Stimulated activated CD4-positive, alpha-beta T cell treated with anti-CD3 and anti-CD28 coated beads, Interleukin-2, amount 100 ng/mL, for 24 hours (primary cell): ENCODE data around the gene CDK5RAP2.
"Not testable (repeated sequence)": the region's sequence is repeated elsewhere in the genome, so short reads cannot be mapped to it uniquely, and the experiment has no call there.

ENCODE experiments used
- DNase-seq, 2 donors: peaks; one replicate each; pipeline ENCODE4 v3.0.0-alpha.2; 2020

The CDK5RAP2 gene

DNA sequence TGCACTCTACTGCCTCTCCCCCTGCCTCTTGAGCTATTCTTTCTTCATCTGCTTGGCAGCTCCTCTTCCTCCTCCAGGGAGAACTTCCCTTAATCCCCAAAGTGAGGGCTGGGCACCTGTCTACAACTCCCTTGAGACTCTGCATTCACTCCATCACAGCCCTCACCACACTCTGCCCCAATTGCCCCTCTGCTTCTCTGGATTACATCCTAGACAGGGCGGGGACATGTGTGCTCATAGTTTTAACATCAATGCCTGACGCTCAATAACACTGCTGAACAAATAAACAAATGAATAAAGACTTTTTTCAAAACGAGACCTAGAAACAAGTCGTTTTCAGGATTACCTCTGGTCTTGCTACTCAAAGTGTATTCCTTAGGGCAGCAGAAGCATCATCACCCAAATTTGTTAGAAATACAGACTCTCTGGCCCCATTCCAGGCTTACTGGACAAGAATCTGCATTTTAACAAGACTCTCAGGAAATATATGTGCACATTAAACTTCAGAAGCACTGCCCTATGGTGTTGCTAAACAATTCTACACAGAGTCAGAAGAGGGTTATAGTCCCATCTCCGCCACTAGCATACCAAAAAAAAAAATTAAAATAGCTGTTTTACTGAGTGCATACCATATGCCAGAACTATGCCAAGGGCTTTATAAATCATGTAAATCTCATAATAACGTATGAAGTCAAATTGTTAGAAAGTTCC is 115.6 kb downstream of the CDK5RAP2 start:
- no peak for DNase-seq

DNA sequence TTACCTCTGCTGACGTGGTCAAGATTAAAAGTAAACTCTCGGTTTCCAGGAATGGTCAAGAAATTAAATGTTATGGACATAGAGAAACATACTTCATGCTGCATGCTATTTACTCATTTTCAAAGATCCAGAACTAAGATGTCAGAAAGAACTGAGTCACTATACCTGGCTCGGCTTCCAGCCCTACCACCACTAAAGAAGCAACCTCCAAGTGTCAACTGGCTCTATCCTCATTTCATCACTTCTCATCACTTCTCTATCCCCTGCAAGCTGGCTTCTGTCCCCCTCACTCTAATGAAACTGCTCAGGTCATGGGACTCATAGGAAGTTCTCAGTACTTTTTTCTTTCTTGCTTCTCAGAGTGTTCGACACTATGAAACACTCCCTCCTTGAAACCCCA is 116.2 kb downstream of the CDK5RAP2 start:
- no peak for DNase-seq

DNA sequence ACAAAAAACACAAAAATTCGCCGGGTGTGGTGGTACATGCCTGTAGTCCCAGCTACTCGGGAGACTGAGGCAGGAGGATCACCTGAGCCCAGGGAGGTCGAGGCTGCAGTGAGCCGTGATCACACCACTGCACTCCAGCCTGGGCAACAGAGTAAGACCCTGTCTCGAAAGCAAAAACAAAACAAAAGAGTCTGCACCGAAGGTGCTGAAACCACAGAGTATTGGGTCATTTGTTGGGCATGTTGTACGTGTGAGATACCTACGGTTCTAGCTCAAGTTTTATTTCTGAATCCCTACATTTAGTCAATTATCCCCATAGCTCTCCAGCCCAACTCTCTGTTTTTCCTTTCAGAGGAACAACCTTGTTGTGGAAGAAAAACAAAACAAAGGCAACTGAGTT is 118.3 kb downstream of the CDK5RAP2 start:
- not testable (repeated sequence) for DNase-seq

GRCh38 chr9:120456218-120456617 is 123.7 kb downstream of the CDK5RAP2 start:
- no peak for DNase-seq

DNA sequence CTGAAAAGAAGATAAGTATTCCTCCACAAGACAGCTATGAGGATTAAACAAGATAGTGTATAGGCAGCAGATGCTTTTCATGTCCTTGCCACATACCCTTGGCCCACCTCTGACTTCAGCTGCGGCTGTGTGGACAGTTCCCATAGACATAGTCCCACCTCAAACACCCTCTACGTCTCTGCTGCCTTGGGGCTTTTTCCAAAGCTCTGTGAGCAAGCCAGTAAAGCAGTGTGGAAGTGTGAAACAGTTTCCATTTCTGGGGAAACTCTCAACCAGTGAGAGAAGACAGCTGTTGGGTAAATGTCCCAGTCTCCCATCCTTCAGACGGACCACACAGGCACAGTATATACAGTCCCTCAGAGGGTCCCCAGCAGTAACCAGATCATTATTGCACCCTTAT is 125.5 kb downstream of the CDK5RAP2 start:
- DNase-seq = no peak

DNA sequence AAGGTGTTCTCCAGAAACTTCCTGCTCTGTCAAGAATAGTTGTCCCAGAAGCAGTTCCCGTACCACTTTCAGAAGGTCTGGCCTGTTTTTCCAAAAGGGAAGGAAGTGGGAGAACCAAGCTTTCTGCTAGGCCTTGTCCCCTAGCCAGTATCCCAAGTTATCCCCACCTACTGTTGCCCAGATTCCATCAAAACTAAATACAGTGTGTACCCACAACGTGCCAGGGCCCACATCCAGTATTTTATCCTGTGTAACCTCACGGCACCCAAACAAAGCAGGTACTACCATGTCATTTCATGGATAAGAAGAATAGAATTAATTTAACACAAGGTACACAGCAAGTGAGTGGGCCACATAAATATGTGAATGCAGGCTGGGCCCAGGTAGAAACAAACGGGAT is 126.2 kb downstream of the CDK5RAP2 start:
- DNase-seq = no peak

DNA sequence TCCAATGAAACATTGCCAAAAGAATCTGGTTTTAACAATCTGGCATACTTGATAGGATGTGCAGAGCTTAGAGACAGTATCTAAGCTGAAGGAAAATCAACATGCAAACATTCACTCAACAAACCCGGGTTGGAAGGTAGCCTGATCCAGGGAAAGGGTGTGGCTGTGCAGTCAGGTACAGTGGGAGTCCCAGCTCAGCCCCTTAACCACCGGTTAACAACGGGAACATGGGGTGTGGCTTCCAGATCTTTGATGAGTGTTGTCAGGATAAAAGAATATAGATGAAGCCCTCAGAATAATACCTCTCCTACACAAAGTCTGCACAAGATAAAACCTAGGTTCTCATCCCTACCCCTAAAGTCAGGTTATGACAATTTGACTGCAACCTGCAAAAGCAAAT is 127.3 kb downstream of the CDK5RAP2 start:
- no peak for DNase-seq

- no peak for DNase-seq
These were observed 129.1 kb downstream of the CDK5RAP2 start for GRCh38 chr9:120450916-120451315.

- no peak for DNase-seq
These were observed 130.4 kb downstream of the CDK5RAP2 start for GRCh38 chr9:120449566-120449965.

DNA sequence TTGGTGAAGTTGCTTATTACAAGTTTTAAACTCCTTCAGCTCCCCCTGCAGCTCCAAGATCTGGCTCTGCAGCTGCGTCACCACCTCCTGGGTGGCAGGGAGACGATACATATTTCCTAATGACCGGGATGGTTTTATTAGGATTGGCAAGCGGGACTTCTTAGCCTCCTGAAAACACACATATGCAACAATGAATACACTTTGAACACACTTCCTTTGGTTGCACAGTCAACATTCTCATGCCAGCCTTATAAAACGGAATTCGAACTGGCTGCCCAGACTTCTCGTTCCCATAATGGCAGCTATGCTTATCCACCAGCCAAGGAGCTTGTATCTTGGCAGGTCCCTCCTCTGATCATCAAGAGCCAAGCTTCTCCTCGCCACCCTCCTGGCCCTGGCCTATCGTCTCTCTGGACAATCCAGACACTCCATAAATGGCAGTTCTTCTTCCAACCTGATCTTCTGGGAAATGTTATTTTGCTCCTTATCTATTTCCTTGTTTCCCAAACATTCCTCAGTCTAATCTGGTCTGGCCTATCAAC is 131.9 kb downstream of the CDK5RAP2 start:
- no peak for DNase-seq

- DNase-seq = no peak
These were observed 133.3 kb downstream of the CDK5RAP2 start for GRCh38 chr9:120446671-120447070.

GRCh38 chr9:120443976-120444375 is 136.0 kb downstream of the CDK5RAP2 start:
- no peak for DNase-seq

- DNase-seq = no peak
These were observed 136.5 kb downstream of the CDK5RAP2 start for GRCh38 chr9:120443489-120443888.

GRCh38 chr9:120442308-120442995 is 137.5 kb downstream of the CDK5RAP2 start:
- DNase-seq = no peak

DNA sequence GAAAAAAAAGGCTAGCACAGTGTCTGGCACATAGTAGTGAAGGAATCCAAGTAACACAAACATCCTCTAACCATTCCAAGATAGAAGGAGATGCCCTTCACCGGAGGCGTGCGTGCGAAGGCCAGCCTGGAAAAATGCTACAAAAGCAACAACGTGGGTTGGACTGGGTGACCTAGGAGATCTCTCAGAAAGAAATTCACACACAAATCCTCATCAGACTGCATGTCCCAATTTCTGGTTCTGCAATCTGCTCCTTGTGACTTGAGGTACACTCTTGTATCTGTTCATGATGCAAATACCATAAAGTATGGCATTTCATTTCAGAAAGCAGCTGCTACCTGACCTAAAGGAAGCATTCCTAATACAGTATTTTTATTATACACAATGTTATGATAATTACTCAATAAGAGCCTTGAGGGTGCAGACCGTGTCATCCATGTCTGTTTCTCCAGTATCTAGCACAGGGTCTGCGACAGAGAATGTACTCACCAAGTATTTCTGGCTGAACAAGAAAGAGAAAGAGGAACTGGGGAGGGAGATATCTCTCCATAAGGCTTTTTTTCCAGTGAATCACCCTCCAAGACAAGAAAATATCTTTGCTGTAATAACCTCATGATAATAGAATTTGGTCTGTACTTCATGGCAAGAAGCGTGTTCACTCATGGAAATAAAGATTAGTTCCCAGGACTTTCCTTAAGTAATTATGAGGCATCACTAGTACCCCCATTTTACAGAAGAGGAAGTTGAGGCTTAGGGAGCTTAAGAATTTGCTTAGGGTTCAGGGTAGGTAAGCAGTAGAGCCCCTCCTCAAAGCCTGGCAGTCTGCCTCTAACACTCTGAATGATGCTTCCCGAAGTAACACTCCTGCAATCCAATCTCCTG is 138.3 kb downstream of the CDK5RAP2 start:
- DNase-seq = no peak

DNA sequence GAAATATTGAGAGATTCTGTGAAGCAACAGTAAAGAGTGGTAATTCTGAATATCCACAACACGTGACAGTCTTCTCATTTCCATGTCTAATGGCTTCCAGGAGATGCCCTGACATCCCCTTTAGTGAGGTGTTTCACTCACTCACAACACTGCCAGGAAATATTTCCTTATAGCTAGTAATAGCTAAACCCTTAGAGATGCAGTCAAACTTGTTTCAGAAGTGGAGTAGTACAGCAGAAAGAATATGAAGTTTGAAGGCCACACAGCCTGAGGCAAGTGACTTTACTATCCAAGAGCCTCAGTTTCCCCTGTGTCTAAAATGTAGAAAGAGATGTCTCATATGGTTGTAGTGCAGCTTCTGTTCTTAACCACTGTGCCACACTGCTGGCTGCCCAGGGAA is 139.2 kb downstream of the CDK5RAP2 start:
- no peak for DNase-seq

DNA sequence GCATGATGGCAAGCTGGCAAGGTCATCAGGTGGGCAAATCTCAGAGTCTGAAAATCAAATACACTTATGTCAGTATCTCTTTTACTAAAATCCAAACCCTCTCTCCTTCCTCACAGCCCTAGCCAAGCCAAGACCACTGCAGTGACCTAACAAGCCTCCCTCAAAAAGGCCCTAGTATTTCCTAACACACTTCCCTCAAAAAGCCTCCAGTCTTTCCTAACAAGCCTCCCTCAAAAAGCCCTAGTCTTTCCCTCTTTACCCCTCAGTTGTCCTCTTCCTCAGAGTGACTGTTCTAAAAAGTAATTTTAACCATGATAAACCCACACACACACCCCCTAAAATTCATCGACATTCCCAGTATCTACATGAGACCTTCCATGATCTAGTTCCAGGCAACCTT is 140.0 kb downstream of the CDK5RAP2 start:
- no peak for DNase-seq

- DNase-seq = peak in 1 of 2 donors; percentile 4
These were observed 141.0 kb downstream of the CDK5RAP2 start for GRCh38 chr9:120438836-120439546.

DNA sequence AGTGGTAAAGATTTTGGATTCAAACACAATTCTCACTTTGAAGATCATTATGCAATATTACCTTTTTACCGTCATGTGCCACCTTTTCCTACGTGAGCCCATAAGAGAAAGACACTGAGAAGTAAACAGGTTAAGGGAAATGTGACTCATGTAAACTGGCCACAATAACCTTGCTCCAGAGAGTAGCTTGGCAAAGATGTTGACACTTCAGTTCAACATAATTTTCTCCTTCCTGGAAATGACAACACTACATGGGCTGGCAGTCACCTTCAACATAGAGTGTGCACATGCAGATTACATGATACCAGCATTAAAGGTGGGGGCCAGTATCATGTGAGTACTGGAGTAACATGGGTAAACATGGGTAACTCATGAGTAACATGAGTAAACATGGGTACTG is 141.9 kb downstream of the CDK5RAP2 start:
- no peak for DNase-seq

DNA sequence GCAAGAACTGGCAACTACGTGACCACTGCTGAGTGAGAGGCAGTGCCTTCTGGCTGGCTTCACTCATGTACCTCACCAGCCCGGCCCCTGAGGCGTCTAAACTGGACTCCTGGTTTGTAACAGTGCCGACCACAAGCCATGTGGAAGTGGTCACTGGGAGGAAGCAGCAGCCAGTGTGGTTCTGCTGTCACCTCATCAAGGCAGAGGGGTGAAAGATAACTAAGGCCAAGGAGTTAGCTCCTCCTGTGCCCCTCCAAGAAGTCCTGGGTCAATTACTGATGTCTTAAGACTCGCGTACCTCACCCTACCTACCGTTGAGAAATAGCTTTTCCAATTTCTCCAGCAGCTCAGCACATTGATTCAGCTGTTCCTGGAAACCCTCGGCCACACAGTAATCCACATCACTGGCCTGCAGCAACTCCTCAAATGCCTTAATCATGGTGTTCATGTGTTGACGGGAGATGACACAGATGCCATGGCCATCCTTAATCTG is 142.9 kb downstream of the CDK5RAP2 start:
- DNase-seq = no peak

- DNase-seq = no peak
These were observed 143.5 kb downstream of the CDK5RAP2 start for GRCh38 chr9:120436446-120436845.

GRCh38 chr9:120435091-120435490 is 144.9 kb downstream of the CDK5RAP2 start:
- no peak for DNase-seq

- DNase-seq = no peak
These were observed 145.4 kb downstream of the CDK5RAP2 start for GRCh38 chr9:120434532-120434931.
